Activated CD4-positive, CD25-positive, alpha-beta regulatory T cell treated with anti-CD3 and anti-CD28 coated beads, Interleukin-2, amount 50 U/mL, for 16 hours (primary cell): ENCODE results near the gene NGF.

ENCODE experiments used
- DNase-seq: peaks from one replicate; pipeline ENCODE4 v3.0.0-alpha.2; 2020; ENCODE audit warnings: low read depth, low spot score

Gene NGF

GRCh38 chr1:115283249-115283648 is 54.8 kb downstream of the NGF start:
- no peak for DNase-seq

- no peak for DNase-seq
These were observed 55.2 kb downstream of the NGF start for GRCh38 chr1:115282807-115283208.

- DNase-seq = no peak
These were observed 56.9 kb downstream of the NGF start for GRCh38 chr1:115281143-115281542.

DNA sequence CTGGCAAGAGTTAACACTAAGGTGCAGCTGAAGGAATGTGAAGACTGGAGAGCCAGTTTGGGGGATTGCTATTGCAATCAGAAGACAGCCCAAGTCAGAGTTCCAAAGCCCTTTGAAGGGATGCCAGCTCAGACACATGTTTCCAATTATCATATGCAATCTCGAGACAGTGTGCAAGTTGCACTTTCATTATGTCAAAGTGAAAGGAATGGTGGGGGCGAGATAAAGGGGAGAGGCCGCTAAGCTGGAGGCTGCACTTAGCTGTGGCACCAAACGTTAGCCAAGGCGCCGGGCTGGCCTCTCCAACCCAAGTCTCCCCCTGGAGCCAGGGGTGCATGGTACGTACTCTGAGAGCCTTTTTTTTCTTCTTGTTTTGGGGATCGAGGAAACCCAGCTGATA is 58.0 kb downstream of the NGF start:
- DNase-seq = no peak

DNA sequence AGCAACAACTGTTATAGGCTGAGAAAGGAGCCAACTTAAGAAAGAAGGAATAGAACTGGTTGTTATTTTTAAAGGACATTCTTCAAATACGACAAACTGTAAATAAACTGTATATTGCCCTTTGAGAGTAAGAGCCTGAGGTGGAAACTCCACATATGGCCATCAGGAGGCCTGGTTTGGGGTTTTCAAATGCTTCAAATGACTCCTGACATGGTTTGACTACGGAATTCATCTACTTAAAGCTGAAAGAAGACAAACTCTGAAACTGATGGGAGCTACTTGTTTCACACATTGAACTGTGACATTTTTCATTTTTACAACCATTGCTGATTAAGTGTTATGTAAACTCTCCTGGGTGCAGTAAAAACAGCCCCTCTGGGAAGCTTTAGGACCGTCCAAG is 59.8 kb downstream of the NGF start:
- no peak for DNase-seq

DNA sequence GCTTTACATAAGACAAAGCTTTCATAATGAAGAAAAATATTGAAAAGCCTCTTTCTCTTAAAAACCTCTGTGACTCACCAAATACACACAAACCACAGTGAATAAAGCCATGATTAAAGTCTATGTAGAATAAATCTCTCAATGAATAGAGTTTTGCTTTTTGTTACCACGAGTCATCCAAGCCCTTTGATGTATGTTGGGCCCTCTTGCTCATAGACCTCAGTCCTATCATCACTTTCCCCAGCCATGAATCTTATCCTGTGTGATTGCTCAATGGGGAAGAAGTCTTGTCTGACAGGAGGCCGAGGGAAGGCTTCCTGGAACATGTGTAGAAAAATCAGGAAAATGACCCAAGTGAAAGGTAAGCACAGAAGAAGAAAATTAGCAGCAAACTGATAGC is 60.8 kb downstream of the NGF start:
- no peak for DNase-seq

GRCh38 chr1:115275216-115275615 is 62.8 kb downstream of the NGF start:
- DNase-seq = no peak

DNA sequence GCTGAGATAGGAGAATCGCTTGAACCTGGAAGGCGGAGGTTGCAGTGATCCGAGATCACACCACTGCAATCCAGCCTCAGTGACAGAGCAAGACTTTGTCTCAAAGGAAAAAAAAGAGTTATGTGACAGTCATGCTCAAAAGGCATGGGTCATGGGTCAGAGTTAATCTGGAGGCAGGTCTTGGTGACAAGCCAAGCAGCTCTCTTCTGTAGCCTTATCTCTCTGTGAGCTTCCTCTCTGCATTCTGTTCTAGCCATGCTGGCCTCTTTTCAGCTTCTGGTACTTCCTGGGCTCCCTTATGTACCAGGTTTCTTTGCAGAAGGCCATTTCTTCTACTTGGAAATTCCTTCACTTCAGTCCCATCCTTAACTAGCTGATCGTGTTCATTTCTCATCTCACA is 63.6 kb downstream of the NGF start:
- no peak for DNase-seq

DNA sequence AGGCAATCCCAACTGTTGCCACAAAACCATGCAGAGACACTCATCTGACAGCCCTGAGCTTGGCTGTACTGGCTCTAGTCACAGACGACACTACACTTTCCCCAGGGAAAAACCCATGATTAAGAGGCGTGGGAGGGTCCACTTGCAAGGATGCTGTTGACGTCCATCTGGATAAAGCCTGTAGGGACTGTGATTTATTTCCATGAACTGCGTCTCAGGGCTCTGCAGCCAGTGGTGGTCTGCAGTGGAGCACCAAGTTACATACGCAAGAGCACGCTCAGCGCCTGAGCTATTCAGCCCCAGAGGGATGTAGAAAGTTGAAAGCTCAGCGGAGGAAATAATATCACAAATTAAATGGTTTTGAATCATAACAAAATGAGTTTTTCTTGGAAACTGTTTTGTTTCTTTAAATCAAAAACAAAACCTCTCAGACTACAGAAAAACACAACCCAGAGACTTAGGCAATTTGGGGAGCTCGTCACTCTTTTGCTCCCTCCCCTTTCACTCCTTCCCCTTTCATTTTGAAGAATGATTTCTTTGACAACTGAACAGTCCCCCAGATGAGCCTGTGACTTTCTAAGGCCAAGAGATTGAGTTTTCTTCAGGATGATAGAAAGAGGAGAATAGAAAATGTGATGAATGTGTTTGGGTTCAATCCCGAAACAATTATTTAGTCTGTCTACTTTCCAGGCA is 71.2 kb downstream of the NGF start:
- DNase-seq = no peak

DNA sequence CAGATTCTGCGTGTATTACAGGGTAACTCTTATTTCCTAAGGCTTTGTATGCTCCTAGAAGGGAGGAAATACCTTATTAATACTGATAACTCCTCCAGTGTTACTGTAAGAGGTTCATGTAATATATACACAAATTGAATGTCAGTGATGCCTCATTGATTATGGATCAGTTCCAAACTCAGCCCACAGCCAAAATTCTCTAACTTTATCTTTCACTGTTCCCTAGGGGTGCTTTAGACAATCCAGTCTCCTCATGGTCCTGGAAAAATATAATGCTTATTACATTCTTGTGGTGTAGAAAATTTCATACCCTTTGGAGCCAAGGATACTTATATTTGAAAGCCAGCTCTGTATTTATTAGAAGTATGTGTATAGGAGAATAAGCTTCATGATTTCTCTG is 73.0 kb downstream of the NGF start:
- DNase-seq = no peak

DNA sequence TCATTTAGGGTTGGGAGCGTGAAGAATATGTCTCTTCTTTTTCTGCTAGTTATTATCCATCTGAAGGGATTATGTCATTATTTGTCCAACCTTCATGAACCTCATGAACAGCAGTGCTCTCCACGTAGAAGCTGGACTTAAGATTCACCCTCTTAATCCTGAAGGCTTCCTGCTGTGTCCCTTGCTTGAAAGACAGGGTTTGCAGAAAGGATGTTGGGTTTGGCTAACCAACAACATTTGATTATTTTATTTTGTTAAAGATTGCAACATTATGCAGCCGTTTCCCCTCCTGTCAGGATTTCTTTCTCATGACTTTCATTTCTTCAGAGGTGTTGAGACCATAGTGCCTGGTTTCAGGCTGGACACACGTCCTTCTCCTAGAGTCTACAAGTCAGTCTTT is 75.2 kb downstream of the NGF start:
- no peak for DNase-seq

DNA sequence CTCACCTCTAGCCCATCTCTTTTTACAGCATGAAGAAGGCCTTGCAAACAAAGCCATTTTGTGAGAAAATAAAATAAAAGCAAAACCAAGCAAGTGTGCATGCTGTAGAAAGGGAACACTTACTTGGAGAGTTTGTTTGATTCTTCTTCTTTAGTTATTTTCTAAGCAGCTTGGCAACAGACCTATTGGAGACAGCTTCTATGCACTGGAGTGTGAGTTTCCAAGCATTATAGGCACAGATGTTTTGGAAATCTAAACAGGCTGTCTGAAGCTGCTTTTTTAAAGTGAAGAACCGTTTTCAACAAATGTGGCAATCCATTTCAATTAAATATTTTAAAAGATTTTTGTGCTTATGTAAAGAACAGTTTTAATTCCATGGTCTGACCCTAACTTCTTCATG is 76.6 kb downstream of the NGF start:
- DNase-seq = no peak

- DNase-seq = no peak
These were observed 79.7 kb downstream of the NGF start for GRCh38 chr1:115258302-115258866.

GRCh38 chr1:115257591-115257990 is 80.5 kb downstream of the NGF start:
- no peak for DNase-seq

- DNase-seq = no peak
These were observed 82.9 kb downstream of the NGF start for GRCh38 chr1:115255154-115255553.

GRCh38 chr1:115252585-115252984 is 85.5 kb downstream of the NGF start:
- no peak for DNase-seq

- no peak for DNase-seq
These were observed 86.2 kb downstream of the NGF start for GRCh38 chr1:115251856-115252255.

- no peak for DNase-seq
These were observed 86.7 kb downstream of the NGF start for GRCh38 chr1:115251340-115251748.

DNA sequence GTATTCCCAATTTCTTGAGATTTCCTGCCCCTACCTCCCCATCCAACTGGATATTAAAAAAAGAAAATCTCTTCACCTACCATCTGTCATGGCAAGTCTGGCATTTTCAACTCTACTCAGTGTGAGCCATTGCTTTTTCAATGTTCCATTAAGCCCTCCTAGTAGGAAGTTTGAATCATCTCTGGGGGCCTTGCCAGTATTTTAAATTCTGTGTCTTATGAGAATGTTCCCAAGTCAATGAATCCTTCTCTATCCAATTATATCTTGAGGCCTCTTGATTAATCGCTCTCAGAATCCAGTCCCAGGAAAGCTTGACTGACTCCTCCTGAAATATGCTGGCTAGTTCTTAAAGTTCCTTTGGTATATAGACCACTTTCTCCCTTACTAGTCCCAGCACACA is 91.5 kb downstream of the NGF start:
- DNase-seq = no peak

DNA sequence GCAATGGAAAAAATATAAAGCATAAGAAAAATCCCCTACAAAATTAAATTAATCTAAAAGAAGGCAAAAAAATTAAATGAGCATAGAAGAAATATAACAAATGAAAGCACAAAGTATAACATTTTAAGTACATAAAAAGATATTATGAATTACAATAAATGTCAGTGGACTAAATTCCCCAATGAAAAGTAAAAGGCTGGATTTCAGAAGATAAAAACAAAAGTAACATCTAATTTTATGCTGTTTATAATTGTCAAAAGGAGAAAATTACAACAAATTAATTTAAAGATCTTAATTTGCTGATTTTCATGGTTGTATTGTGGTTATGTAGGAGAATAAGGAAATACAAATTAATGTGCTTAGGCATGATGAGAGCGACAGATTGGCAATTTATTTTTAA is 92.8 kb downstream of the NGF start:
- DNase-seq = no peak

GRCh38 chr1:115242543-115242942 is 95.5 kb downstream of the NGF start:
- DNase-seq = no peak

DNA sequence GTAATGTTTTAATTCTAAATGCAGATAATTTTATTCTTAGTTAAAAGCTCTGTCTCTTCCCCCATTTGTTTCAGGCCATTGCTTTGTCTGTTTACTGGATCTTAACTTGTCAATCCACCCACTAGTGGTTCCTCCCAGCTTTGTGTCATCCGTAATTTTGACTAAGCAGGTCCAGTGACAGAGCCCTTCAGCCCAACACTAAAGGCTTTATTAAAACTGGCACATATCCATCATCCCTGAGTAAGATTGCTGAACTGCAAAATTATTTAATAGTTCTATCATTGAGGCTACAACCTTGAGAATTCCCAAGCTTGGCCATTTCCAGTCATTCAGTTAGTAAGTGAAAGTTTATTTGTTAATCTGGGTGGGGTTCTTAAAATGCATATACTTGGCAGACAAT is 96.7 kb downstream of the NGF start:
- no peak for DNase-seq

GRCh38 chr1:115240297-115240696 is 97.8 kb downstream of the NGF start:
- DNase-seq = no peak

- no peak for DNase-seq
These were observed 98.6 kb downstream of the NGF start for GRCh38 chr1:115239426-115239825.
